ENCODE data around the gene VPS13D.

Gene VPS13D

GRCh38 chr1:12416744-12417143 lies 186.9 kb downstream of the VPS13D start:
- Histone ChIP-seq H3K9me3 (ENCODE audit: control insufficient read depth, low read length) (no peaks in the 10 kb centered on the region), H3K27ac (ENCODE audit: insufficient read depth, low read depth, low read length, poor library complexity, severe bottlenecking) (no peak overlapping the region), H3K27me3 (ENCODE audit: control insufficient read depth, insufficient read depth, low read length, poor library complexity, severe bottlenecking) (no peaks in the 10 kb centered on the region), H3K4me3 (ENCODE audit: insufficient read depth, low read depth, low read length) (no peak overlapping the region), H3K4me1 (ENCODE audit: control insufficient read depth, insufficient read depth, low read length) (no peaks in the 10 kb centered on the region), H3K36me3 (ENCODE audit: control insufficient read depth, insufficient read depth, low read length) (no peaks in the 10 kb centered on the region)
- WGBS, 2 experiments = 93 to 97% methylated on average over 5 of the region's 6 CpGs

- Histone ChIP-seq H3K27ac (ENCODE audit: insufficient read depth, low read depth, low read length, poor library complexity, severe bottlenecking) (no peak overlapping the region), H3K4me1 (ENCODE audit: control insufficient read depth, insufficient read depth, low read length) (no peaks in the 10 kb centered on the region), H3K9me3 (ENCODE audit: control insufficient read depth, low read length) (no peaks in the 10 kb centered on the region), H3K4me3 (ENCODE audit: insufficient read depth, low read depth, low read length) (no peak overlapping the region), H3K27me3 (ENCODE audit: control insufficient read depth, insufficient read depth, low read length, poor library complexity, severe bottlenecking) (no peaks in the 10 kb centered on the region), H3K36me3 (ENCODE audit: control insufficient read depth, insufficient read depth, low read length) (no peaks in the 10 kb centered on the region)
- WGBS, 2 experiments = 94 to 98% methylated on average over 7 of the region's 7 CpGs
These were observed 187.6 kb downstream of the VPS13D start for GRCh38 chr1:12417389-12417788.

GRCh38 chr1:12420171-12420570 lies 190.3 kb downstream of the VPS13D start:
- no peaks in the 10 kb centered on the region for H3K9me3 ChIP-seq (ENCODE audit: control insufficient read depth, low read length)
- H3K27ac ChIP-seq (ENCODE audit: insufficient read depth, low read depth, low read length, poor library complexity, severe bottlenecking) = no peak overlapping the region
- H3K36me3 ChIP-seq (ENCODE audit: control insufficient read depth, insufficient read depth, low read length) = no peaks in the 10 kb centered on the region
- WGBS, 2 experiments = 93 to 95% methylated on average over 2 of the region's 2 CpGs
- H3K27me3 ChIP-seq (ENCODE audit: control insufficient read depth, insufficient read depth, low read length, poor library complexity, severe bottlenecking) = no peaks in the 10 kb centered on the region
- H3K4me1 ChIP-seq (ENCODE audit: control insufficient read depth, insufficient read depth, low read length) = no peaks in the 10 kb centered on the region
- no peak overlapping the region for H3K4me3 ChIP-seq (ENCODE audit: insufficient read depth, low read depth, low read length)

- no peaks in the 10 kb centered on the region for H3K36me3 ChIP-seq (ENCODE audit: control insufficient read depth, insufficient read depth, low read length)
- no peaks in the 10 kb centered on the region for H3K9me3 ChIP-seq (ENCODE audit: control insufficient read depth, low read length)
- H3K27me3 ChIP-seq (ENCODE audit: control insufficient read depth, insufficient read depth, low read length, poor library complexity, severe bottlenecking) = no peaks in the 10 kb centered on the region
- no peak overlapping the region for H3K4me3 ChIP-seq (ENCODE audit: insufficient read depth, low read depth, low read length)
- no peak overlapping the region for H3K27ac ChIP-seq (ENCODE audit: insufficient read depth, low read depth, low read length, poor library complexity, severe bottlenecking)
- no peaks in the 10 kb centered on the region for H3K4me1 ChIP-seq (ENCODE audit: control insufficient read depth, insufficient read depth, low read length)
These were observed 192.7 kb downstream of the VPS13D start for GRCh38 chr1:12422488-12422887.

GRCh38 chr1:12424087-12424529 lies 194.3 kb downstream of the VPS13D start:
- no peaks in the 10 kb centered on the region for H3K27me3 ChIP-seq (ENCODE audit: control insufficient read depth, insufficient read depth, low read length, poor library complexity, severe bottlenecking)
- H3K36me3 ChIP-seq (ENCODE audit: control insufficient read depth, insufficient read depth, low read length) = no peaks in the 10 kb centered on the region
- no peak overlapping the region for H3K27ac ChIP-seq (ENCODE audit: insufficient read depth, low read depth, low read length, poor library complexity, severe bottlenecking)
- WGBS, 2 experiments = 92 to 96% methylated on average over 3 of the region's 3 CpGs
- H3K9me3 ChIP-seq (ENCODE audit: control insufficient read depth, low read length) = no peaks in the 10 kb centered on the region
- H3K4me3 ChIP-seq (ENCODE audit: insufficient read depth, low read depth, low read length) = no peak overlapping the region
- H3K4me1 ChIP-seq (ENCODE audit: control insufficient read depth, insufficient read depth, low read length) = no peaks in the 10 kb centered on the region

- Histone ChIP-seq H3K4me3 (ENCODE audit: insufficient read depth, low read depth, low read length) (no peak overlapping the region), H3K27me3 (ENCODE audit: control insufficient read depth, insufficient read depth, low read length, poor library complexity, severe bottlenecking) (no peaks in the 10 kb centered on the region)
These were observed 195.0 kb downstream of the VPS13D start for GRCh38 chr1:12424793-12425192.

GRCh38 chr1:12426030-12426429 lies 196.2 kb downstream of the VPS13D start:
- 89 to 94% methylated on average over 2 to 3 of the region's 3 CpGs for WGBS, 2 experiments
- Histone ChIP-seq H3K9me3 (ENCODE audit: control insufficient read depth, low read length) (no peaks in the 10 kb centered on the region), H3K27me3 (ENCODE audit: control insufficient read depth, insufficient read depth, low read length, poor library complexity, severe bottlenecking) (no peaks in the 10 kb centered on the region), H3K27ac (ENCODE audit: insufficient read depth, low read depth, low read length, poor library complexity, severe bottlenecking) (no peak overlapping the region), H3K36me3 (ENCODE audit: control insufficient read depth, insufficient read depth, low read length) (no peaks in the 10 kb centered on the region), H3K4me3 (ENCODE audit: insufficient read depth, low read depth, low read length) (no peak overlapping the region), H3K4me1 (ENCODE audit: control insufficient read depth, insufficient read depth, low read length) (no peaks in the 10 kb centered on the region)

More at GRCh38 chr1:12424793-12425192, 195.0 kb downstream of the VPS13D start:
- Histone ChIP-seq H3K9me3 (ENCODE audit: control insufficient read depth, low read length) (no peaks in the 10 kb centered on the region), H3K27ac (ENCODE audit: insufficient read depth, low read depth, low read length, poor library complexity, severe bottlenecking) (no peak overlapping the region), H3K36me3 (ENCODE audit: control insufficient read depth, insufficient read depth, low read length) (no peaks in the 10 kb centered on the region), H3K4me1 (ENCODE audit: control insufficient read depth, insufficient read depth, low read length) (no peaks in the 10 kb centered on the region)

- Histone ChIP-seq H3K36me3 (ENCODE audit: control insufficient read depth, insufficient read depth, low read length) (no peaks in the 10 kb centered on the region), H3K9me3 (ENCODE audit: control insufficient read depth, low read length) (no peaks in the 10 kb centered on the region), H3K27me3 (ENCODE audit: control insufficient read depth, insufficient read depth, low read length, poor library complexity, severe bottlenecking) (no peaks in the 10 kb centered on the region), H3K4me1 (ENCODE audit: control insufficient read depth, insufficient read depth, low read length) (peaks cover 4% of the 10 kb centered on the region), H3K4me3 (ENCODE audit: insufficient read depth, low read depth, low read length) (no peak overlapping the region), H3K27ac (ENCODE audit: insufficient read depth, low read depth, low read length, poor library complexity, severe bottlenecking) (no peak overlapping the region)
- WGBS, 2 experiments = 91 to 98% methylated on average over 4 of the region's 4 CpGs
These were observed 198.5 kb downstream of the VPS13D start for GRCh38 chr1:12428334-12428733.

GRCh38 chr1:12430525-12430924 lies 200.7 kb downstream of the VPS13D start:
- Histone ChIP-seq H3K27me3 (ENCODE audit: control insufficient read depth, insufficient read depth, low read length, poor library complexity, severe bottlenecking) (no peaks in the 10 kb centered on the region), H3K36me3 (ENCODE audit: control insufficient read depth, insufficient read depth, low read length) (no peaks in the 10 kb centered on the region), H3K27ac (ENCODE audit: insufficient read depth, low read depth, low read length, poor library complexity, severe bottlenecking) (no peak overlapping the region), H3K9me3 (ENCODE audit: control insufficient read depth, low read length) (no peaks in the 10 kb centered on the region), H3K4me3 (ENCODE audit: insufficient read depth, low read depth, low read length) (no peak overlapping the region), H3K4me1 (ENCODE audit: control insufficient read depth, insufficient read depth, low read length) (peaks cover 5% of the 10 kb centered on the region)
- WGBS, 2 experiments = 94 to 97% methylated on average over 4 of the region's 4 CpGs

GRCh38 chr1:12432897-12433296 lies 203.1 kb downstream of the VPS13D start:
- WGBS, 2 experiments = 89 to 92% methylated on average over 6 of the region's 6 CpGs
- Histone ChIP-seq H3K36me3 (ENCODE audit: control insufficient read depth, insufficient read depth, low read length) (no peaks in the 10 kb centered on the region), H3K9me3 (ENCODE audit: control insufficient read depth, low read length) (no peaks in the 10 kb centered on the region), H3K27ac (ENCODE audit: insufficient read depth, low read depth, low read length, poor library complexity, severe bottlenecking) (no peak overlapping the region), H3K27me3 (ENCODE audit: control insufficient read depth, insufficient read depth, low read length, poor library complexity, severe bottlenecking) (no peaks in the 10 kb centered on the region), H3K4me1 (ENCODE audit: control insufficient read depth, insufficient read depth, low read length) (peaks cover 5% of the 10 kb centered on the region), H3K4me3 (ENCODE audit: insufficient read depth, low read depth, low read length) (no peak overlapping the region)
